HG03095 (cell line): ENCODE data around the gene MSRB2.

ENCODE experiments used
- ATAC-seq: cut with Tn5 transposase; IDR thresholded peaks from one replicate; pipeline ENCODE4 v1.9.1; 2021; ENCODE audit warnings: moderate library complexity; ENCODE audit not compliant: unreplicated experiment

MSRB2 gene

GRCh38 chr10:23110722-23111516 lies 15.5 kb downstream of the MSRB2 start:
- no peak for ATAC-seq

DNA sequence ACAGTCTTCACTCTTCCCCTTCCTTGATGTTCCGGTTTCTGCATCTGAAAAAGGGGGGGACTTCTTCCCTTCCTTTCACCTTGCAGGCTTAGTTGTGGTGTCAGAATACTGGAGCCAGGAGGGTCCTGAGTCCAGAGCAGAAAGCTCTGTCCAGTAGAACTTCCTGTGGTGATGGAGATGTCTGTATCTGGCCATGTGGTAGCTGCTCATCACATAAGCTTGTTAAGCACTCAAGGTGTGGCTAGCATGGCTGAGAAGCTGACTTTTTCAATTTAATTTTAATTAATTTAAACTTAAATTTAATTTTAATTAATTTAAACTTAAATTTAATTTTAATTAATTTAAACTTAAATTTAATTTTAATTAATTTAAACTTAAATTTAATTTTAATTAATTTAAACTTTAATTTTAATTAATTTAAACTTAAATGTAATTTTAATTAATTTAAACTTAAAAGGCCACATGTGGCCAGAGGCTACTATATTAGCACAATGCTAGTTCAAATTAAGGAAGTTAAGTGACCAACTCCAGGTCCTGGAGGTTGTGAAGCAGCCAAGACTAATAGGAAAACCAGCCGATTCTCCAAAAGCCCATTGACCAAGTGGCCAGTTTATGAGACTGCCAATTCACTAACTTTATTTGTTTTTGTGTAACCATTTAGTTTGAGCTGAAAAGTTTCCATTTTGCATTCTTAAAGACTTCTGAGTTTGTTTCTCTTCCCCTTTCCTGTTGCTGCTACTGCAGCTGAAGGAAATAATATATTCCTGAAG lies 16.3 kb downstream of the MSRB2 start:
- no peak for ATAC-seq

- no peak for ATAC-seq
Observed at GRCh38 chr10:23114228-23114850, 19.0 kb downstream of the MSRB2 start.

GRCh38 chr10:23116486-23117205 lies 21.3 kb downstream of the MSRB2 start:
- no peak for ATAC-seq

DNA sequence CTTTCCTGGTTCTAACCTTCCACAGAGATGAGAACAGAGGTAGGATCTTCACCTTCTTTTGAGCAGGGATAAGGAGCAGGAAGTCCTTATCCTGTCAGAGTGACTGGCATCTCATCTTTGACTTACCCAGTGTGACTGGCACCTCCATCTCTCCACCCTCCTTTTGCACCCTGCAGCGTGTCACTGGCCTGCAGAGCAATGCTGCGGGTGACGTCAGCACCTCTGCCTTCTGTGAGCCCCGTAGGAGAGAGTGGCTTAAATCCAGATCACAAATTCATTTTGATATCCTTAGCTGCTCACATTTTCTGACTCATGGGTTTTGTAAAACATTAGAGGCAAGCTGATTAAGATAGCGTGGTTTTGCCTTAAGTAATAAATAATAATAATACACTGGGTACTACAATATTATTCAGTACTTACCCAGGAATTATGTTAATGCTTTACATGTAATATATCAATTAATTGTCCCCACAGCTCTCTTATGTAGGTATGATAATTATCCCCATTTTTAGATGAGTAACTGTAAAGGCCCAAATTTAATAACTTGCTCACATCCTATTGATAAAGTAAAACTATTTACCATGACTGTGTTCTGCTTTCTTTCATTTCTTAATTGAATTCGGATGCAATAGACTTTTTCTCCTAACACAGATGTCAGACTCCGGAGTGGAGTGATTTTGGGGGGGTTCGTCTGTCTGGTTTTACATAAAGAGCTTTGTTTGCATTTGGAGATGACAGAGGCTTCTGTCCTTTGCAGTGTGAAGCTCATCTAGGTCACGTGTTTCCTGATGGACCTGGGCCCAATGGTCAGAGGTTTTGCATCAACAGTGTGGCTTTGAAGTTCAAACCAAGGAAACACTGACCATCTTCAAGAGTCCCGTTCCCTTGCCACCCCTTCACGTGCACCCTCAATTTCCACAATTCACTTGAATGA lies 24.9 kb downstream of the MSRB2 start:
- no peak for ATAC-seq

DNA sequence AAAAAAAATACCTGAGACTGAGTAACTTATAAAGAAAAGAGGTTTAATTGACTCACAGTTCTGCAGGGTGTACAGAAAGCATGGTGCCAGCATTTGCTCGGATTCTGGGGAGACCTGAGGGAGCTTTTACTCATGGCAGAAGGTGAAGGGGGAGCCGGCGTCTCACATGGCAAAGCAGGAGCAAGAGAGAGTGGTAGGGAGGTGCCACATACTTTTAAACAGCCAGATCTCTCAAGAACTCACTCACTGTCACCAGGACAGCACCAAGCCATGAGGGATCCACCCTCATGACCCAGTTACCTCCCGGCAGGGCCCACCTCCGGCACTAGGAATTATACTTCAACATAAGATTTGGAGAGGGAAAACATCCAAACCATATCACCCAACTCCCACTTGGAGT lies 25.8 kb downstream of the MSRB2 start:
- ATAC-seq = no peak

- ATAC-seq = no peak
Observed at GRCh38 chr10:23136462-23136861, 41.1 kb downstream of the MSRB2 start.

DNA sequence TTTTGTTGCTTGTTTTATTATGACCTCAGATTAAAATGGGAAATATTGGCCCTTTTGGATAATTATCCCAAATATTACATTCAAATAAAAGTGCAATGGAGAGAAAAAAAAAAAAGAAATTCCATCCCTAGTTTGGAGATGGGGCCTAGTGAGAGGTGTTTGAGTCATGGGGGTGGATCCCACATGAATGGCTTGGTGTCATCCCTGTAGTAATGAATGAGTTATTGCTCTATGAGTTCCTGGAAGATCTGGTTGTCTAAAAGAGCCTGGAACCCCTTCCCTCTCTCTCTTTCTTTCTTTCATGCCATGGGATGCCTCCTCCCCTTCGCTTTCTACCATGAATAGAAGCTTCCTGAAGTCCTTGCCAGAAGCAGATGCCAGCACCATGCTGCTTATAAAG lies 44.3 kb downstream of the MSRB2 start:
- no peak for ATAC-seq

- no peak for ATAC-seq
Observed at GRCh38 chr10:23141995-23142394, 46.6 kb downstream of the MSRB2 start.

GRCh38 chr10:23146258-23146657 lies 50.9 kb downstream of the MSRB2 start:
- ATAC-seq = no peak

GRCh38 chr10:23147035-23147434 lies 51.7 kb downstream of the MSRB2 start:
- no peak for ATAC-seq

DNA sequence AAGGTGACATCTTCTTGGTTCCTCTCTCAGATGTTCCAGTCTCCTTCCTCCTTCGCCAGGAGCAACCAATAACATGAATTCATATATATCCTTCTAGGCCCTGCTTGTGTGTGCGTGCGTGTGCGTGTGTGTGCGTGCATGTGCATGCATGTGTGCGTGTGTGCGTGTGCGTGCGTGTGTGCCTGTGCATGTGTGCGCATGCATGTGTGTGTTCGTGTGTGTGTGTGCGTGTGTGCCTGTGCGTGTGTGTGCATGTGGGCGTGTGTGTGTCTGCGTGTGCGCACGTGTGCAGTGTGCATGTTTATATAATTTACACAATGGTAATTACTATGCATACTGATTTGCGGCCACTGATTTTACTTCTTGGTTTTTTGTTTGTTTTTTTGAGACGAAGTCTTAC lies 52.8 kb downstream of the MSRB2 start:
- no peak for ATAC-seq

DNA sequence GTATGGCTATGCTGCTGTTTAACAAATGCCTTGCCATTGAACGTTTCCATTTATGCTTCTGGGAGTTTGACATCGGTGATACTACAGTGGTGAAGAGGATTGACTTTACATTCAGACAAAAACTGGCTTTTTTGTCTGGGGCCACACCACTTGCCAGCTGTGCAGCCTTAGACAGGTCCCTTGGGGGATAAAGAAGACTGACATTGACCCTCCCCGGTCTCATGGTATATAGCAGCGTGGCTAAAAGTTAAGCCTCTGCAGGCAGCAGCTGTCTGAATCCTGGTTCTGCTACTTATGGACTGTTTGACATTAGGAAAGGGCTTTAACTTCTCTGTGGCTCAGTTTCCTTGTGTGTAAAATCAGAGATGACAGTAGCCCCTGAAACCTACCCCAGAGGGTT lies 54.7 kb downstream of the MSRB2 start:
- ATAC-seq = no peak

GRCh38 chr10:23150610-23151009 lies 55.2 kb downstream of the MSRB2 start:
- no peak for ATAC-seq

DNA sequence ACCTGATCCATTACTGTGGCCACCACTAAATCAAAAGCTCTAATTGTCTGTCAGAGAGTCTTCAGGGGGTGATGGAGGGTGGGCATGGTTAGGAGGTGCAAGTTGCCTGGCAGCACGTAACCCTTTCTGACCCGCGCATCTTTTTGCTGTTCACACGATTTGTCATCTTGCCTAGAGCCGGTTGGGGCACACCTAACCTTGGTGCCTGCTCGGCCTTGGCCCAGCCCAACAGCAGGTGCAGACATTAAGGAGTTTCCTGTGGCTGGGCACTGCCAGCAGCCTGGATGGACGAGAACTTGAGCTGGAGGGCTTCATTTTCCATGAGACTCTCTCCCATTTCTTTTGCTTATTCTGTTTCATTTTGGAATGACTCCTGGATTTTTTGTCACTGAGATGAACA lies 55.7 kb downstream of the MSRB2 start:
- no peak for ATAC-seq

GRCh38 chr10:23155169-23155568 lies 59.8 kb downstream of the MSRB2 start:
- ATAC-seq = no peak

GRCh38 chr10:23156447-23157150 lies 61.2 kb downstream of the MSRB2 start:
- ATAC-seq = no peak

- peak; percentile 78 for ATAC-seq
Observed at GRCh38 chr10:23157239-23157681, 61.9 kb downstream of the MSRB2 start.

GRCh38 chr10:23157691-23158369 lies 62.5 kb downstream of the MSRB2 start:
- ATAC-seq = peak; percentile 50
